HG02571 (cell line): ENCODE measurements around the gene BOD1.

Experiments used
- ATAC-seq: cut with Tn5 transposase; IDR thresholded peaks from one replicate; pipeline ENCODE4 v1.9.1; 2021; ENCODE audit warnings: mild to moderate bottlenecking, moderate library complexity; ENCODE audit not compliant: unreplicated experiment

Gene BOD1

GRCh38 chr5:173616577-173617118, at the start of gene BOD1:
Gene BOD1 (minus strand): TSS chr5:173616650. CDS start chr5:173616436, 214 bp downstream.
- ATAC-seq: peak; percentile 93

GRCh38 chr5:173665326-173665725, 48.9 kb upstream of the BOD1 start:
- no peak for ATAC-seq

- no peak for ATAC-seq
Measured at GRCh38 chr5:173664154-173664526, 47.7 kb upstream of the BOD1 start.

- ATAC-seq: no peak
Measured at GRCh38 chr5:173663352-173664153, 47.1 kb upstream of the BOD1 start.

GRCh38 chr5:173662581-173663351, 46.3 kb upstream of the BOD1 start:
- no peak for ATAC-seq

- no peak for ATAC-seq
Measured at GRCh38 chr5:173660481-173661280, 44.2 kb upstream of the BOD1 start.

- no peak for ATAC-seq
Measured at GRCh38 chr5:173659423-173659822, 43.0 kb upstream of the BOD1 start.

GRCh38 chr5:173657741-173658356, 41.4 kb upstream of the BOD1 start:
- ATAC-seq: no peak

- no peak for ATAC-seq
Measured at GRCh38 chr5:173655196-173655797, 38.8 kb upstream of the BOD1 start.

- no peak for ATAC-seq
Measured at GRCh38 chr5:173653822-173654523, 37.5 kb upstream of the BOD1 start.

- ATAC-seq: no peak
Measured at GRCh38 chr5:173648308-173648866, 31.9 kb upstream of the BOD1 start.

GRCh38 chr5:173646692-173647091, 30.2 kb upstream of the BOD1 start:
- no peak for ATAC-seq

- ATAC-seq: no peak
Measured at GRCh38 chr5:173645890-173646574, 29.6 kb upstream of the BOD1 start.

GRCh38 chr5:173645437-173645807, 29.0 kb upstream of the BOD1 start:
- no peak for ATAC-seq

- ATAC-seq: no peak
Measured at GRCh38 chr5:173644673-173645436, 28.4 kb upstream of the BOD1 start.

GRCh38 chr5:173643964-173644363, 27.5 kb upstream of the BOD1 start:
- peak; percentile 89 for ATAC-seq

- no peak for ATAC-seq
Measured at GRCh38 chr5:173642895-173643481, 26.5 kb upstream of the BOD1 start.
